Endodermal cell (in vitro differentiated cells): ENCODE results near the gene SBSN. TPM values are rescaled to one million over a fixed set of nuclear protein-coding genes. Genes with fewer than 3 reads are reported as not detected.

ENCODE experiments used
- DNase-seq: peaks from one replicate; pipeline ENCODE4 v3.0.0-alpha.2; 2017
- H3K27ac ChIP-seq: 2 replicates; pipeline ENCODE4 v1.5.1; 2013; ENCODE audit warnings: mild to moderate bottlenecking, low read depth, low read length, moderate library complexity
- H3K27me3 ChIP-seq: 2 replicates; pipeline ENCODE4 v1.6.1; 2013; ENCODE audit warnings: mild to moderate bottlenecking, low read length, moderate library complexity; ENCODE audit not compliant: insufficient read depth, control insufficient read depth, poor library complexity, severe bottlenecking
- H3K36me3 ChIP-seq: 2 replicates; pipeline ENCODE4 v1.7.0; 2013; ENCODE audit warnings: mild to moderate bottlenecking, low read length, moderate library complexity; ENCODE audit not compliant: control insufficient read depth, insufficient read depth
- H3K4me1 ChIP-seq: one replicate; pipeline ENCODE4 v1.7.0; 2013; ENCODE audit warnings: low read length; ENCODE audit not compliant: control insufficient read depth, insufficient read depth
- H3K4me3 ChIP-seq: 2 replicates; pipeline ENCODE4 v1.5.1; 2013; ENCODE audit warnings: mild to moderate bottlenecking, low read length, moderate library complexity
- H3K9ac ChIP-seq: 2 replicates; pipeline ENCODE4 v1.6.1; 2013; ENCODE audit warnings: mild to moderate bottlenecking, low read length, moderate library complexity; ENCODE audit not compliant: poor library complexity, severe bottlenecking; ENCODE audit errors: extremely low read depth
- H3K9me3 ChIP-seq: 2 replicates; pipeline ENCODE4 v1.6.1; 2013; ENCODE audit warnings: mild to moderate bottlenecking, low read length, moderate library complexity; ENCODE audit not compliant: control insufficient read depth
- H3K27ac Mint-ChIP-seq: 2 replicates; pipeline ENCODE4 v1.8.0; 2020; ENCODE audit warnings: mixed read lengths
- H3K27me3 Mint-ChIP-seq: 2 replicates; pipeline ENCODE4 v1.8.0; 2021; ENCODE audit warnings: mild to moderate bottlenecking, mixed read lengths; ENCODE audit not compliant: insufficient read depth
- H3K36me3 Mint-ChIP-seq: 2 replicates; pipeline ENCODE4 v1.8.0; 2020; ENCODE audit warnings: low read depth, mixed read lengths
- H3K4me1 Mint-ChIP-seq: 2 replicates; pipeline ENCODE4 v1.8.0; 2020; ENCODE audit warnings: mixed read lengths
- H3K4me3 Mint-ChIP-seq: 2 replicates; pipeline ENCODE4 v1.8.0; 2020; ENCODE audit warnings: mild to moderate bottlenecking, moderate library complexity, mixed read lengths
- H3K9me3 Mint-ChIP-seq: 2 replicates; pipeline ENCODE4 v1.8.0; 2020; ENCODE audit warnings: mild to moderate bottlenecking, mixed read lengths
- CTCF ChIP-seq: fragments of 200-600 bp; sonication (generic); conservative IDR thresholded peaks from 2 replicates; pipeline ENCODE4 v1.5.0; 2021; ENCODE audit warnings: antibody characterized with exemption, mild to moderate bottlenecking
- WGBS, 2 experiments: methylation state at CpG; one replicate each; pipeline versions ENCODE4 v1.1.5 to v1.1.7; 2013; ENCODE audit warnings: missing lambda C conversion rate in 2 of 2, mixed read lengths in 1 of 2; ENCODE audit not compliant: insufficient coverage in 1 of 2, insufficient read length in 1 of 2; 5-methylcytosine and 5-hydroxymethylcytosine counted together
- total RNA-seq, 2 donors: library from RNA; stranded (reverse); fragmentation: NEBNext Ultra II Directional in 1 of 2; extraction: Animal tissue kit (Norgen Biotek cat#: 25700) in 1 of 2; gene quantifications; 2 replicates in 1 of 2; 3 replicates in 1 of 2; pipeline ENCODE4 v1.2.1, GENCODE V29; 2021

Gene SBSN
- total RNA-seq, 2 donors from 2014 or later = not detected

GRCh38 chr19:35531291-35531690, 3.2 kb upstream of the SBSN start:
- H3K9ac ChIP-seq = no peak overlapping the region
- DNase-seq = peak; percentile 65
- no peaks in the 10 kb centered on the region for H3K4me1 ChIP-seq
- Mint-ChIP-seq H3K36me3 (no peaks in the 10 kb centered on the region), H3K27me3 (peaks cover 33% of the 10 kb centered on the region), H3K4me3 (no peak overlapping the region), H3K9me3 (no peaks in the 10 kb centered on the region), H3K27ac (no peak overlapping the region), H3K4me1 (peaks cover 17% of the 10 kb centered on the region)
- no peak overlapping the region for H3K27ac ChIP-seq
- WGBS, 2 experiments = 47 to 52% methylated on average over 4 to 6 of the region's 6 CpGs
- H3K27me3 ChIP-seq = no peaks in the 10 kb centered on the region
- H3K9me3 ChIP-seq = no peaks in the 10 kb centered on the region
- H3K4me3 ChIP-seq = no peak overlapping the region
- TF ChIP-seq CTCF = no peak
- H3K36me3 ChIP-seq = no peaks in the 10 kb centered on the region

- Histone ChIP-seq H3K27me3 (no peaks in the 10 kb centered on the region), H3K36me3 (no peaks in the 10 kb centered on the region), H3K4me3 (no peak overlapping the region), H3K27ac (no peak overlapping the region), H3K9ac (no peak overlapping the region), H3K9me3 (no peaks in the 10 kb centered on the region), H3K4me1 (no peaks in the 10 kb centered on the region)
- WGBS, 2 experiments = 89% methylated on average over 8 to 19 of the region's 19 CpGs
- no peaks in the 10 kb centered on the region for H3K9me3 Mint-ChIP-seq
- no peak overlapping the region for H3K27ac Mint-ChIP-seq
- H3K4me3 Mint-ChIP-seq = no peak overlapping the region
- H3K4me1 Mint-ChIP-seq = peaks cover 19% of the 10 kb centered on the region
- no peaks in the 10 kb centered on the region for H3K36me3 Mint-ChIP-seq
- H3K27me3 Mint-ChIP-seq = peaks cover 43% of the 10 kb centered on the region
- no peak for TF ChIP-seq CTCF
- no peak for DNase-seq
These were observed 1.4 kb upstream of the SBSN start for GRCh38 chr19:35529241-35530218.

GRCh38 chr19:35525873-35526272, 2.2 kb downstream of the SBSN start:
- Histone ChIP-seq H3K4me1 (no peaks in the 10 kb centered on the region), H3K36me3 (no peaks in the 10 kb centered on the region), H3K4me3 (no peak overlapping the region), H3K27me3 (no peaks in the 10 kb centered on the region), H3K9me3 (no peaks in the 10 kb centered on the region), H3K9ac (no peak overlapping the region), H3K27ac (no peak overlapping the region)
- no peak for DNase-seq
- no peak overlapping the region for H3K4me3 Mint-ChIP-seq
- TF ChIP-seq CTCF = no peak
- H3K4me1 Mint-ChIP-seq = peaks cover 14% of the 10 kb centered on the region
- no peaks in the 10 kb centered on the region for H3K36me3 Mint-ChIP-seq
- H3K27me3 Mint-ChIP-seq = peaks cover 40% of the 10 kb centered on the region
- no peak overlapping the region for H3K27ac Mint-ChIP-seq
- H3K9me3 Mint-ChIP-seq = no peaks in the 10 kb centered on the region
- WGBS, 2 experiments = 89 to 100% methylated on average over 3 to 4 of the region's 4 CpGs
